Measurements from ENCODE around the gene PLXNC1.
"Not testable (repeated sequence)": the region's sequence is repeated elsewhere in the genome, so short reads cannot be mapped to it uniquely, and the experiment has no call there.

Gene PLXNC1

DNA sequence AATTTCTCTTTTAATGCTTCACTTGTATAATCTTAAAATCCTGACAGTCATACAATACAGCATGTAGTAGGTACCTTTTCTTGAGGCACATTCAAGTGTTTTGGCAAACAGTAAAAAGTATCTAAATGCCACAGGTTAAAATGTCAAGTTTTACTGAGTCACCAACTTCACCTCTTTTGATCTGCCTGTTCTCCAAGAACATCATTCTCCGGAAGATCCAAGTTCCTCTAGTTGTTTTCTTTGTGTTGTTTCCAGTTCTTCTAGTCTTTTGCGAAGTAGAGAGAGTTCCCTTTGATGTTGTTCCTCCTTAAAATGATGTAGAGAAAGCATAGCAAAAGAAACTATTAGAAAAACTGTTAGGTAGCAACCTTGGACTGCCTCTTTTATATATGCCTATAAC is 160.2 kb downstream of the PLXNC1 start:
- DNase-seq, result no peak

DNA sequence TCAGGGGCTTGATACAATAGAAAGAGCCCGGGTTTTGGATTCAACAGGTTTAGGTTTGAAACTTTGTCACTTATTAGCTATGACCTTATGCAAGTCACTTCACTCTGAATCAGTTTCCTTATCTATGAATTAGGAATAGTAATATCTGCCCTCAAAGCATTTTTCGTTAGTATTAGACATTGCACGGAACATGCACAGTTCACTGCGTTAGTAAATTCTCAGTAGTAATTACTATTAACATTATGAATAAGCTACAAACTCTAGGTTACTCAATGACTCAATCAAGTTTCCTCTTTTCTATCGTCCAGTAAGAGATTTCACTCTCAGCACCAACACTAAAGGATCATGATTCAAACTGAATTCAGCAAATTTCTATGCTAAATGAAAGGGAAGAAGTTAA is 161.0 kb downstream of the PLXNC1 start:
- no peak for DNase-seq

DNA sequence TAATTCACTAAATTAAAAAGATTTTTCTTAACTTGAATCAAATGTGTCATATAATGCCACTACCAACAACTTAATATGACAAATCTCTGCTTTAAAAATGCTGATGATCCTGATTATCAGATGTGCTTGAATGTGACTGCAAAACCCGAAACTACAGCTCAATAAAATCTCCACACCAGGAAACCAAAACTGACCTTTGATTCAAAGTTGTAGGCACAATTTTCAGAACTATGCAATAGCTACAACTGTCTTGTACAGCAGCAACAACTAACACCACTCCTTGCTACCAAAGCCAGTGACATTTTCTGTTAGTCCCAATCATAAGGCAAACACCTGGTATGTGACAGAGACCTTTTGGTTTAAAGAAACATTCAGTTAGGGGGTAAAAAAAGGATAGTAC is 164.0 kb downstream of the PLXNC1 start:
- no peak for DNase-seq

DNA sequence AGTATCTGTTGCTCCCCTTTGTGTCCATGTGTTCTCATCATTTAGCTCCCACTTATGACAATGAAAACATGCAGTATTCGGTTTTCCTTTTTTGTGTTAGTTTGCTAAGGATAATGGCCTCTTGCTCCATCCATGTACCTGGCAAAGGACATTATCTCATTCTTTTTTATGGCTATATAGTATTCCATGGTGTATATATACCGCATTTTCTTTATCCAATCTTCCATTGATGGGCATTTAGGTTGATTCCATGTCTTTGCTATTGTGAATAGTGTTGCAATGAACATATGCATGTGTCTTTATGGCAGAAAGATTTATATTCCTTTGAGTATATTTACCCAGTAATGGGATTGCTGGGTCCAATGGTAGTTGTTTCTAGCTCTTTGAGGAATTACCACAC is 168.2 kb downstream of the PLXNC1 start:
- DNase-seq, result not testable (repeated sequence)

DNA sequence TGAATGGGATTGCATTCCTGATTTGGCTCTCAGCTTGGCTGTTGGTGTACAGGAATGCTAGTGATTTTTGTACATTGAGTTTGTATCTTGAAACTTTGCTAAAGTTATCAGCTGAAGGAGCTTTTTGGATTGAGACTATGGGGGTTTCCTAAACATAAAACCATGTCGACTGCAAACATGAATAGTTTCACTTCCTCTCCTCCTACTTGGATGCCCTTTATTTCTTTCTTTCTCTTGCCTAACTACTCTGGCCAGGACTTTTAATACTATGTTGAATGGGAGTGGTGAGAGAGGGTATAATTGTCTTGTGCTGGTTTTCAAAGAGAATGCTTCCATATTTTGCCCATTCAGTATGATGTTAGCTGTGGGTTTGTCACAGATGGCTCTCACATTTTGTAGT is 169.8 kb downstream of the PLXNC1 start:
- no peak for DNase-seq

DNA sequence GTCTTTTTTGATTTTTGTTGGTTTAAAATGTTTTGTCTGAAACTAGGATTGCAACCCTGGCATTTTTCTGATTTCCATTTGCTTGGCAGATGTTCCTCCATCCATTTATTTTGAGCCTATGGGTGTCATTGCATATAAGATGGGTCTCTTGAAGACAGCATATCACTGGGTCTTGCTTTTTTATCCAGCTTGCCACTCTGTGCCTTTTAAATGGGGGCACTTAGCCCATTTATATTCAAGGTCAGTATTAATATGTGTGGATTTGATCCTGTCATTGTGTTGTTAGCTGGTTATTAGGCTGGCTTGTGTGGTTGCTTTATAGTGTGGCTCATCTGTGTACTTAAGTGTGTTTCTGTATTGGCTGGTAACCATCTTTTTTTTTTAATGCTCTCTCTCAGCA is 171.7 kb downstream of the PLXNC1 start:
- DNase-seq, result no peak

DNA sequence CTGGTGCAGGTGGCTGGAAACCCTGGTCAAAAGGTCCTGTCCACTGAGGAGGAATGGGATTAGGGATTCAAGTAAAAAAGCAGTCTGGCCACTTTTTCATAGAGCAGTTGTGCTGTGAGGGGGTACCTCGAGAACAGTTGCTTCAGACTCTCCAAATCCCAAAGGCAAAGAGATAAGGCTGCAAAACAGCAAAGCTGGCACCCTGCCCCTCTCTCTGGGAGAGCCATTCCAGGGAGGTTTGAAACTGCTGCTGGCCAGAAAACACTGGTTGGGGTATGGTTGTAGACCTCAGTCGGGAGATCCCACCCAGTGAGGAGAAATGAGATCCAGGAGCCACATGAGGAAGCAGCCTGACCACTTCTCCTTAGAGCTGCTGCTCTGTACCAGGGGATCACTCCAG is 174.0 kb downstream of the PLXNC1 start:
- no peak for DNase-seq

DNA sequence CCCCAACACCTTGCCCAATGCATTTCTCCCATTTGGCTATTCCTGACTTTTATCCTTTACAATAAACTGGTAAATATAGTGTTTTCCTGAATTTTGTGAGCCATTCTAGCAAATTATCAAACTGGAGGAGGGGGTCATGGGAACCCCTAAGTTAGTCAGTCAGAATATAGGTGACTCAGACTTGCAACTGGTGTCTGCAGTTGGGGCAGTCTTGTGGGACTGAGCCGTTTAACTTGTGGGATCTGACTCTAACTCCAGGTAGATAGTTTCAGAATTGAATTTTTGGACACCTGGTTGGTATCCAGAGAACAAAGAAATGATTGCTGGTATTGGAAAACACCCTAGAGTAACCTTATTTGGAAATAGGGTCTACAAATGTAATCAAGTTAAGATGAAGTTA is 177.9 kb downstream of the PLXNC1 start:
- no peak for DNase-seq

DNA sequence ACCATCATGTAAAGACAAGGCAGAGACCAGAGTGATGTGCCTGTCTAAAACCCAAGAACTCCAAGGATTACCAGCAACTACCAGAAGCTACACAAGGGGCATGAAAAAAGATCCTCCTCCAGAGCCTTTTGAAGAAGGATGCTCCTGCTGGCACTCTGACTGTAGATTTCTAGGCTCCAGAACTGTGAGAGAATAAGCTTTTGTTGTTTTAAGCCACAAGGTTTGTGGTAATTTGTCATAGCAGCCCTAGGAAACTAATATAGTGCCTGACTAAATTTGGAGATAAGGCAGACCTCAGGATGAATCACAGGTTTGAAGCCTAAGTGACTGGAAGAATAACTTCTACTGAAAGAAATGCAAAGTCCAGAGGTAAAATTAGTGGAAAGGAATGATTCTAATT is 178.3 kb downstream of the PLXNC1 start:
- DNase-seq, result no peak

DNA sequence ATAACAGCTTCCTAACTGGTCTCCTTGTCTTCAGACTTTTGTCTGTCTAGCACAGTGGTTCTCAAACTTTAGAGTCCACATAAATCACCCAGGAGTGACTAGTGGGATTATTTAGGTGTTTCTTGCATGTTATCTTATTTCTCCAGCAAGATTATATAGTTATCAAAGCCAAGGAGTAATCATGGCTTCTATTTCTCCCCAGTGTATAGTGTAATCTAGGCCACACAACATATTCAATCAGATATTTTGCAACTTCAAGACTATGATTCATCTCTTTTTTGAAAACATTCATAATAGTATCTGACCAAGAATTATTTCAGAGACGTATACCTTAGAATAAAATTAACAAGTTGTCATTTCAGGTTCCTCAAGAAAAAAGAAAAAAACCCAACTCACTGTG is 179.4 kb downstream of the PLXNC1 start:
- no peak for DNase-seq

DNA sequence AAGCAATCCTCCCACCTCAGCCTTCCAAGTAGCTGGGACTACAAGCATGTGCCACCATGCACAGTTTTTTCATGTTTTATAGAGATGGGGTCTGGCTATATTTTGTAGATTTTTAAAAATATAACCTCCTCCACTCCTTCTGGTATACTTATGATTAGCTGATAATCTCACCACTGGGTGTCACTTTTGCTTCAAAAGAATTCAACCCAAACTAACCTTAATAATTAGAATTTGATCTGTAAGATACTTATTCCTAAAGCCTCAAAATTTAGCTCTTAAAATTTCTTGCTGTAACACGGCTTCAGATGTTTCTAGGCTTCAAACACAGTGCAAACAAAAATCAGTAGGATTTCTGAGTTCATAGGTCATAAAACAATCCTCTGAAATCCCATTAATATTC is 181.0 kb downstream of the PLXNC1 start:
- no peak for DNase-seq

DNA sequence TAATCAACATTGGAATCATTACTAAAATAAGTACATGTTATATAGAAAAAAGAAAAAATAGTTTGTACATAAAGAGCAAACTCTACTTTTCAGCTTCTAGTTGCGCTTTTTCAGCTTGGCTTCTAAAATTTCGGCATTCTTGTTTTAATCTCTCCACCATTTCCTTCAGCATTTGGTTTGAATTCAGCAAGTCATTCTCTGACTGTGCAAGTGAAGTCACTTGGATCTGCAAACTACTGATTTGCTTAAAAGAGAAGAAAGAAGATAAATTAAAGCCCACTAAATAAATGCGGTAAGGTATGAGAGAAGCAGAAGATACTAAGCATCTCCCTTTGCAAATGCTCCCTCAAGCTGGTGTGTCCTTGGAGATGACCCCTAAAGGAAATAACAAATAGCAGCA is 185.0 kb downstream of the PLXNC1 start:
- no peak for DNase-seq

DNA sequence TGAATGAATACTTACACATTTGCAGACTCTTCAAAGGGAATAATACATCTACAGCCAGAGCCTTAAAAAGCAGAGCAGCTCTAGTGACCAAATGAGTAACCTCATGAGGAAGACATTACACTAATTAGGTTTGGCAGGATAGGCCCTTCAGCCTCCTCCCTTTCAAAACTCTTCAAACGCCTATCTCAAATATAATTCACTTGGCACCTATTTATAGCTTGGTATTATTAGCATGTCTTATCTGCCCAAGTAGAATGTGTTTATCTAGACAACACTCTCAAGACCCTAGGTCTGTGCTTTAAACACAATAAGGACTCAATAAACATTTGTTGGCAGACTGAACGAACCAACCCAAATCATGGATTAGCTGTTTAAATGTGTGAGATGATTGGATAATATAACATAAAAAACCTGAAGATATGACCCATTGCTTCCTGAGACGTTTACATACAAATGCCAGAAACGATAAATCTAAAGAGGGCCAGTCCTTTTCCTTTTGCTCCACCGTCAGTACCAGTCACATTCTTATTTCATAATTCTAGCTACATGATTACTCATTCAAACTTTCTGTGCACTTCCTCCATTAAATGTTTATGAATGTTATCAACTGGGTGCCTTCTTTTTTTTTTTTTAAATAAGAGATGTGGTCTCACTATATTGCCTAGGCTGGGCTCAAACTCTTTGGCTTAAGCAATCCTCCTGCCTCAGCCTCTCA is 188.0 kb downstream of the PLXNC1 start:
- DNase-seq, result no peak

DNA sequence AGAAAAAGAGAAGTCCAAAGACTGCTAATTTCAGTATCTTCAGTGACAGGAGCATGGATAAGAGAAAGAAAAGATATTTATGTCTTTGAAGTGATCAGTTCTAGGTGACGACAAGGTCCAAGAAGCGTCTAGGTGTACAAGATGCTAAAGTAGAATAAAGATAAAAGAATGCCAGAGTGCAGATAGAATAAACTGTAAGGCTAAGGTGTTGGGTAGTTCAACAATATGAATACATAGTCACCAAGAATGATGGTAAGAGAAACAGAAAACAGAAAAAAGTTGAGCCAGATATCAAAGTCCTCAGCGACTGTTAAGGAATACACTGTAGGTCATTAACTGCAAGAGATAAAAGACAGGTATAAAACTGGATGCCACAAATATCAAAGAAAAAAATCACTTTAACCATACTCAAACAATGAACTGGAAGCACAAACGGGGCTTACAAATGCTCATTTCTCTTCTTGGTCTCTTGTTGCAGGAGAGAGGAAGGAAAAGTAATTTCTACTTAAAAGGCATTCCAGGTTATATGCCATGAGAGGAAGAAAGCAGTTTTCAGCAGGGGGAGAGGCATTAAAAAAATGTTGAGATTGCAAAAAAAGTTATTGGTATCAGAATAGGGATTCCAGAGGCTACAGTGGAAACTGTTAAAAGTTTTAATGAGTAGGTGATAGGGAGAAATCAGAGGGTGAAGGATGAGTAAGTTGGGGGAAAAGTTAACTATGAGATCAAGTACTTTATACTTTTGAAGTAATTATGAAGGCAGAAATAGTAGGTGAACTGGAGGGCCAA is 189.8 kb downstream of the PLXNC1 start:
- DNase-seq, result no peak

DNA sequence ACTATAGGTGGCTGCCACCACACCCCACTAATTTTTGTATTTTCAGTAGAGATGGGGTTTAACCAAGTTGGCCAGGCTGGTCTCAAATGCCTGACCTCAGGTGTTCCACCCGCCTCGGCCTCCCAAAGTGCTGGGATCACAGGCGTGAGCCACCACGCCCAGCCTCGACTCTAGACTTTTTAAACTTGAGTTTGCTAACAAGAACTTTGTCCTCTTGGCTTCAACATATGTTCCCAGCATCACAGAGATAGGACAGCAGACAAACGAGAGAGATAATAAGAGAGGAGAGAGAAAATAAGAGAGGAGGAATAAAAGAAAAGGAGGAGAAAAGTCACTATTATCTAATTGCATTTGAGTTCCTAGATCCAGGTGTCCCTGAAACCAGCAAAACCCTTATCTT is 192.2 kb downstream of the PLXNC1 start:
- no peak for DNase-seq

DNA sequence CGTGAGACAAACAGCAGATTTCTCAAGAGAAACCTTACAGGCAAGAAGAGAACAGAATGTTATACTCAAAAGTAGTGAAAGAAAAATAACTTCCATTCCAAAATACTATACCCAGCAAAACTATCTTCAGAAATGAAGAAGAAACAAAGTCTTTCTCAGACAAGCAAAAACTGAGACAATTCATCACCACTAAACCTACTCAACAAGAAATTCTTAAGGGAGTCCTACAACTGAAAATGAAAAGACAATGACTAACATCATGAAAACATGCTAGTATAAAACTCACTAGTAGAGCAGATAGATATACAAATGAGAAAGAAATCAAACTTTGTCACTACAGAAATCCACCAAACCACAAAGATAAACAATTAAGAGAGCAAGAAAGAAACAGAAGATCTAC is 204.8 kb downstream of the PLXNC1 start:
- no peak for DNase-seq
